ENCODE data around the gene MANEAL.

Gene MANEAL

DNA sequence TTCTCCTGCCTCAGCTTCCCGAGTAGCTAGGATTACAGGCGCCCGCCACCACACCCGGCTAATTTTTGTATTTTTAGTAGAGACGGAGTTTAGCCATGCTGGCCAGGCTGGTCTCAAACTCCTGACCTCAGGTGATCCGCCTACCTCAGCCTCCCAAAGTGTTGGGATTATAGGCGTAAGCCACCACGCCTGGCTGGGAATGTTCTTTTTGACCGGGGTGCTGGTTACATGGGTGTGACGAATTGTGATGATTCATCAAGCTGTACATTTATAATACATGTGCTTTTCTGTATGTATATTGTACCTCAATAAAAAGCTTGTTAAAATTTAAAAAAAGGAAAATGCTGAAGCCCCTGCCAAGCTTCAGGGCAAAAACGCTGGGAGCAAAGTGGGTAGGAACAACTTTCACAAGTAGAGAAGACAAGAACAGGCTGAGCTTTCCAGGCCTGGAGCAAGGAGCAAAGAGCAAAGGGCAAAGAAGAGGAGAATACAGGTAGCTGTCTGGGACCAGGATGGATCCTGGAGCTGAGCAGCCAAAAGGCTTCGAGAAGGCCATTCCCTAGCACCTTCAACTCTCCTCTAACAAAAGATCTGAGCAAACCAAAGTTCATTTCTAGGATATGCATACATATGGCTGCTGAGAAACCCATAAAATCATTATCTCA lies 34.9 kb downstream of the MANEAL start:
- DNase-seq: no peak

- no peak for DNase-seq
Measured at GRCh38 chr1:37831109-37831508, 37.5 kb downstream of the MANEAL start.

DNA sequence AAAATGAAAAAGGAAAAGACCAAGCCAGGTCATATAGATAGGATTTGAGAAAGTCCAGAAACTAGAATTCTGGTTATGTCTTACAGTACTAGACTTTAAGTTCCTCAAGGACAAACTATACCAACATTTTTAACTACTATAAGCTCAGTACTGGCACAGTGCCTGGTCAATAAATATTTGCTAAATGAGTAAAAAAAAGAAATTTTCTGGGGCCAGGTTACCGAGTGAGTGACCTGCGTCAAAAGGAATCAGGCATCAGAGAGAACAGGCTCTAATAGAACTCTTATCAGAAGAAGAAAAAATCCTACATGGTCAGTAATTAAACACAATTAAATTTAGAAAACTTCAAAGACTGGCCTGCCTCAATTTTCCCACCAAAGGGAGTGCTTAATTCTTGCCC lies 38.2 kb downstream of the MANEAL start:
- DNase-seq: no peak

- no peak for DNase-seq
Measured at GRCh38 chr1:37836788-37837187, 43.1 kb downstream of the MANEAL start.

DNA sequence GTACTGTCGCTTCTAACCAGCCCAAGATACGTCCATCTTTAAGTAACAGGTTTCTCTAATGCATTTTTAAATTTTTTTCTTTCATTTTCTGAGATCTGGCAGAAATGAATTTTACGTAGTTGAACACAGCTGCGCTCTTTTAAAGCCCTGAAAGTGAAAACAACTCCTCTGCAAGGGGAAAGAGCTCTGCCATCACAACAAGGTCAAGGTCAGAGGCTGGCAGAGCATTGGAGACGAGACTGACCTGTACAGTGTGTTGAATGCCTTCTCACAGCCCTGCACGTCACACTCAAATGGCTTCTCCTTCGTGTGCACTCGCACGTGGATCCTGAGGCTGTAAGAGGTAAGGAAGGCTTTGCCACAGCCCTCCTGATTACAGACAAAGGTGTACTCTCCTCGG lies 46.0 kb downstream of the MANEAL start:
- DNase-seq: no peak

DNA sequence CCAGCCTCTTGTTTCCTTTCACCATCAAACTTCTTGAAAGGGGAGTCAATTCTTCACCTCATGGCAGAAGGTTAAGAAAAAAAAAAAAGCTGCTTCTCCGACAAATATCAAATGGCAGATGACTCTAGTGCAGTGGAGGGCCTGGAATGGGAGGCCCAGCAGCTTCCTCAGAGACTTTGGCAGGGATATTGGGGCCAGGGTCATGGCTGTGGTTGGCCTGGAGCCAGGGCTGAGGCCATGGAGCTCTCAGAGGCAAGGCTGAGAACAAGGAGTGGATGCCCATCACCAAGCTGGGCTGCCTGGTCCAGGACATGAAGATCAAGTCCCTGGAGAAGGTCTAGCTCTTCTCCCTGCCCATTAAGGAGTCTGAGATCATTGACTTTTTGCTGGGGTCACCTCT lies 47.1 kb downstream of the MANEAL start:
- DNase-seq: no peak

DNA sequence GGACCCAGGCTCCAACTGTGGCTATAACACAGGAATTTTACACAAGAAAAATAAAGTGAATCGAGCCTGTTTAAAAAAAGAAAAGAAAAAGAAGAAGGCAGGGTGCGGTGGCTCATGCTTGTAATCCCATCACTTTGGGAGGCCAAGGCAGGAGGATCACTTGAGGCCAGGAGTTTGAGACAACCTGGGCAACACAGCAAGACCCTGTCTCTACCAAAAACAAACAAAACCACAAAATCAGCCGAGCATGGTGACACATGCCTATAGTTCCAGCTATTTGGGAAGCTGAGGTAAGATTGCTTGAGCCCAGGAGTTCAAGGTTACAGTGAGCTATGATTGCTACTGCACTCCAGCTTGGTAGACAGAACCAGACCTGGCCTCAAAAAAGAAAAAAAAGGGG lies 48.0 kb downstream of the MANEAL start:
- DNase-seq: no peak

GRCh38 chr1:37844536-37844935 lies 50.9 kb downstream of the MANEAL start:
- no peak for DNase-seq

DNA sequence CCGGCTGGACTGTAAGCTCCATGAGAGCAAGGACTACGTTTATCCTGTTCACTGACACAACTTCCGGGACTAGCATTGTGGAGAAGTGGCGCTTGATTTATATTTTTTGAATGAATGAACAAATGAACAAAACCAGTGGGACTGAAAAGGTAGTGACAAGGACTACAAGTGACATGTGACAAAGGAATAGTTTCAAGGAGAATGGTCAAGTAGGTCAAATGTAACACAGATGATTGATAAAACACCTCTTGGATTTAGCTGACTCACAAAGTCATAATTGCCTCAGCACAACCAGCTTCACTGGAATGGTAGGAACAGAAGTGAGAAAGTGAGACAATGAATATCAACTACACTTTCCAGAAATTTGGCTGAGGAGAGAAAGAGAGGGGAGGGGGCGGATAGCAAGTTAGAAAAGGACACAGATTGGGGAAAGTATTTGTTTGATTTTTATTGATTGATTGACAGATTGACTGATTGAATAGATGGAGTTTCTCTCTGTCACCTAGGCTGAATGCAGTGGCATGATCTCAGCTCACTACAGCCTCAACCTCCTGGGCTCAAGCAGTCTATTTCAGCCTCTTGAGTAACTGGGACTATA lies 51.5 kb downstream of the MANEAL start:
- no peak for DNase-seq

DNA sequence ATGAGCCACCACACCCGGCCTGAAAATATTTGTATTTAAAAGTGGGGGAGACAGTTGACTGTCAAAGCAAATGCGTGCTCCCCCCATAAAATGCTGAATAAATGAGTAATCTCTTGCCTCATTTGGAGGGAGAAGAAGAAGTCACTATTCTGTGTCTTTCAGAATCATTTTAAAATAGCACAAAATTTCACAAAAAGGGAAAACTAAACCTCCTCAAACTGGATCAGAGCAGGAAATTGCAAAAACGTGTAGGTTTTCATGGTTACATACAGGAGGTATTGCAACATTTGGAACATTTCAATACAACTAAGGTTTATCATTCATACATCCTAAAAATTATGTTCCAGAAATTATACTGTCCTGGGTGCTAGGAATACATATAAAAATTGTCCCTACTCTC lies 52.1 kb downstream of the MANEAL start:
- DNase-seq: no peak

DNA sequence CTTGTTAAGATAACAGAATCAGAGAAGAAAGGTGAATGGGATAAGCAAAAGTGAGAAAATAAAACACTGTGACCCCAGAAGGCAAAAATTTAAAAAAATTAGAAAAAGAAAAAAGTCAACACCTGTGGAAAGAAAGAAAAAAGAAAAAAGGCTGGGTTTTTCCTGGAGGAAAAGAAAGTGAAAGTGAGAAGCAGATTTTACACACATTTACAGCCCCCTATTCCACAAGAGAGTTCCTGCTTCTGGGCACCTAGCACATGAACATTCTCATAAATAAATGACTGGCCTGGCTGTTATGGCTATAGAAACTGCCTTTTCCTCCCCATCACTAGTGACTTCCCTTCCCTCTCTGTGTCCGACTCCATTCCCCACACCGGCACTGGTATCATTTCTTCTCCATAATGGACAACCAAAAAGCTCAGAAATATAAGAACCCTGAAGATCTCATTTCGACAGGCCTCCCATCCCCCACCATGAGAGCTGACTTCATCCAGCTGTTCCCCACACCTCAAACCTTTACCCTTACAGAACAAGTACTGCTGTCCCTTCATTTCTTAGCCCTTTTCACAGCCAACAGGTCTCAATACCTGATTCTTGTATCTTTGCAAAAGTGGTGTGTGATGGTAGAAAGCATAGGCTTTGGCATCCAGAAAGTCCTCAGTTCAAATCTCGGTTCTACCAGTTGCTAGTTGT lies 53.1 kb downstream of the MANEAL start:
- DNase-seq: no peak

DNA sequence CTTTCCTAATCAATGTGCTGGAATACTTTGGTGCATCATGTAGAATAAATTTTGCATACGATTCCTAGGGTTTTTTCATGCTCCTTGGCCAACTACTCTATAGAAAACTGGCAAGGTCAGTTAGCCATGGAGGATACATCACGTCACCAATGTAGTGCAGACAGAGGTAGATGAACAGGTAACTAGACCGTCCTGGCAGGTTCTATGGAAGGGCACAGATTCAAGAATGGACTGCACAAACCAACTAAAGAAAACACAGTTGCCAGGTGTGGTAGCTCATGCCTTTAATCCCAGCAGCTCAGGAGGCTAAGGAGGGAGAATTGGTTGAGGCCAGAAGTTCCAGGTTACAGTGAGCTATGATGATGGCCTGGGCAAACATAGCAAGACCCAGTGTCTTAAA lies 55.8 kb downstream of the MANEAL start:
- DNase-seq: no peak

GRCh38 chr1:37850352-37850955 lies 56.8 kb downstream of the MANEAL start:
- DNase-seq: no peak
